Stimulated activated naive B cell treated with anti-CD40 and anti-IgM and Interleukin-4, amounts not matched to agents 10 μg/mL and 1 μg/mL and 100 μg/mL, for 72 hours (primary cell): ENCODE data around the gene MAPK8IP2.
"Not testable (repeated sequence)": the region's sequence is repeated elsewhere in the genome, so short reads cannot be mapped to it uniquely, and the experiment has no call there.

ENCODE experiments used
- ATAC-seq, 2 donors: fragments of 150-1000 bp; cut with Tn5 transposase; replicated peaks; 2 replicates each; pipeline ENCODE4 v1.10.0; 2021; ENCODE audit warnings: moderate library complexity in 1 of 2
- DNase-seq: peaks from one replicate; pipeline ENCODE4 v3.0.0; 2021
- H3K27ac Mint-ChIP-seq: one replicate; pipeline ENCODE4 v1.8.0; 2022; ENCODE audit warnings: mild to moderate bottlenecking, mixed read lengths
- H3K27me3 Mint-ChIP-seq, 2 donors: one replicate each; pipeline ENCODE4 v1.8.0; 2022; ENCODE audit warnings: mixed read lengths in 2 of 2
- H3K36me3 Mint-ChIP-seq, 2 donors: one replicate each; pipeline ENCODE4 v1.8.0; 2022; ENCODE audit warnings: mixed read lengths in 2 of 2, mild to moderate bottlenecking in 1 of 2
- H3K4me1 Mint-ChIP-seq, 2 donors: one replicate each; pipeline ENCODE4 v1.8.0; 2022; ENCODE audit warnings: mixed read lengths in 2 of 2, mild to moderate bottlenecking in 1 of 2
- H3K4me3 Mint-ChIP-seq, 2 donors: one replicate each; pipeline ENCODE4 v1.8.0; 2022; ENCODE audit warnings: mild to moderate bottlenecking in 2 of 2, mixed read lengths in 2 of 2, moderate library complexity in 1 of 2
- H3K9me3 Mint-ChIP-seq, 2 donors: one replicate each; pipeline ENCODE4 v1.8.0; 2022; ENCODE audit warnings: mixed read lengths in 2 of 2, mild to moderate bottlenecking in 1 of 2

The MAPK8IP2 gene

DNA sequence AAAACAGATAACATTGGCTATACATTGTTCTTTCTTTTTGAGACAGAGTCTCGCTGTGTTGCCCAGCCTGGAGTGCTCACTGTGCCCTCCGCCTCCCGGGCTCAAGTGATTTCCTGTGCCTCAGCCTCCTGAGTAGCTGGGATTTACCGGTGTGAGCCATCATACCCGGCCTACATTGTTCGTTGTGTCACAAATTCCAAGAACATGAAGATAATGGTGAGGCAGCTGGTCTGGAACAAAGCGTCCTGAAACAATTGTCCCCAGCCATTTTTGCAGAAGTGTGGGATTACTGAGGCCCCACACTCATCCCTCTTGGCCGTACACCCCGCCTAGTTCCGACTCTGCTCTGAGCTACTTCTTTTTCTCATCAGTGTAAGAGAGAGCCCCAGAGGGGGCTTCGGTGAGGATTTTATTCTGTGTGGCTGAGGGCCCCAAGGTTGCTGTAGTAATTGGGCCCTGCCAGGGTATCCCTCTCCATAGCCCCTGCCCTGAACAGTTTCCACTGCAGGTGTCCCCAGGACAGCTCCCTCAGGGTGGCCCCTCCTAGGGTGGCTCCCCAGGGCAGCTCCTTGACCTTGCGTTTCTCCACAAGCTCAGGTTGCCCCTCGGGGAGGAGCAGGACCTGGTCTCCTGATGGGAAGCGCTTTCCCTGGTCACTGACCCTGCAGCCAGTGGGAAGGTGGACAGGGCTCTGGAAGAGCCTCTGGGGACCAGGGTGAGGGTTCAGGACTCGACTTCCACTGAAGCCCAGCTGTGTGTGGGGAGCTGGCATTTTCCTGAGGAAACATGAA is 40.5 kb downstream of the MAPK8IP2 start:
- Mint-ChIP-seq H3K4me1 (no peaks in the 10 kb centered on the region), H3K4me3 (no peak overlapping the region)
- ATAC-seq: no peak

DNA sequence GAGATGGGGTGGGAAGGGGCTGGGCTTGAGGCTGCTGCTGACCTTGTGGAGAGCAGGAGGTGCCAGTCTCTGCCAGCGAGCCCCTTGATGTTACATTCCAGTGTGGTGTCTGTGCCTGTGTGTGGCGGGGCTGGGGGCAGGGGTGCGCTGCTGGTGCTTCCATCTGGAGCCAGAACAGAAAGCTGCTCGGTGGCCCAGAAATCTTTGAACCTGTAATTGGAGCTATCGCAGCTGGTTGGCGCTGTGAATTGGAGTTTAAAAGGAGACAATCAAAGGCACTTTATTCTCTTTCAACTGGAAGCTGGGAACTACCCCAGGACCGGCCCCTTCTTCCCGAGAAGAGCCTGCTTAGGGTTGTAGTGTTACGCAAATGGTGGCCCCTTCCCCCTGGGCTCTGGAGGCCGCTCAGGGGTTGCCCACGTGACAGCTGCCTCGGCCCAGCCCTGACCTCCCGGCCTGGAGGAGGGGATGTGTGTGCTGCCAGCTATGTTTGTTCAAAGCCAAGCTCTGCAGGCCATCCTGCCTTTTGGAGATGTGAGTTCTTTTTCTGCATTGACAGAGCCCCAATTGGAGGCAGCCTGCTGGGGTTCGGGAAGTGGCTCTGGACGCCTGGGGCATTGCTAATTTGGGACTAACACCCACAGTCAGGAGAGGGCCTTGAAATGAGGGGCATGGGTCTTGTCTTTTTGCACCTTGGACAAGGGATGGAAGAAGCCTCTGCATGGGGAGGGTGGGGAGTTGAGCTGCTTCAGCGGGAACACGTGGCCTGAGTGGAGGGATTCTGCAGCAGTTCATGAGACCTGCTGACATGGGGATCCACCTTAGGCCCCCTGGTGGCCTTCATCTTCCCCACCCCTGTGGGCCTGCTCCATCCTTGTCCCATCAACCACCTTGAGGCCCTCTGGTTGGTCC is 41.4 kb downstream of the MAPK8IP2 start:
- peaks cover 16 to 35% of the 10 kb centered on the region in 2 donors for H3K27me3 Mint-ChIP-seq
- H3K36me3 Mint-ChIP-seq: no peaks in the 10 kb centered on the region
- H3K4me1 Mint-ChIP-seq: no peaks in the 10 kb centered on the region
- no peak overlapping the region for H3K4me3 Mint-ChIP-seq
- H3K9me3 Mint-ChIP-seq: no peaks in the 10 kb centered on the region
- no peak overlapping the region for H3K27ac Mint-ChIP-seq
- DNase-seq (no peak), ATAC-seq (no peak)

More for the DNA sequence above, 40.5 kb downstream of the MAPK8IP2 start:
- no peak for DNase-seq
- Mint-ChIP-seq H3K27ac (no peak overlapping the region), H3K9me3 (no peaks in the 10 kb centered on the region), H3K27me3 (peaks cover 12 to 31% of the 10 kb centered on the region in 2 donors), H3K36me3 (peaks cover 0 to under 1% of the 10 kb centered on the region in 2 donors)

DNA sequence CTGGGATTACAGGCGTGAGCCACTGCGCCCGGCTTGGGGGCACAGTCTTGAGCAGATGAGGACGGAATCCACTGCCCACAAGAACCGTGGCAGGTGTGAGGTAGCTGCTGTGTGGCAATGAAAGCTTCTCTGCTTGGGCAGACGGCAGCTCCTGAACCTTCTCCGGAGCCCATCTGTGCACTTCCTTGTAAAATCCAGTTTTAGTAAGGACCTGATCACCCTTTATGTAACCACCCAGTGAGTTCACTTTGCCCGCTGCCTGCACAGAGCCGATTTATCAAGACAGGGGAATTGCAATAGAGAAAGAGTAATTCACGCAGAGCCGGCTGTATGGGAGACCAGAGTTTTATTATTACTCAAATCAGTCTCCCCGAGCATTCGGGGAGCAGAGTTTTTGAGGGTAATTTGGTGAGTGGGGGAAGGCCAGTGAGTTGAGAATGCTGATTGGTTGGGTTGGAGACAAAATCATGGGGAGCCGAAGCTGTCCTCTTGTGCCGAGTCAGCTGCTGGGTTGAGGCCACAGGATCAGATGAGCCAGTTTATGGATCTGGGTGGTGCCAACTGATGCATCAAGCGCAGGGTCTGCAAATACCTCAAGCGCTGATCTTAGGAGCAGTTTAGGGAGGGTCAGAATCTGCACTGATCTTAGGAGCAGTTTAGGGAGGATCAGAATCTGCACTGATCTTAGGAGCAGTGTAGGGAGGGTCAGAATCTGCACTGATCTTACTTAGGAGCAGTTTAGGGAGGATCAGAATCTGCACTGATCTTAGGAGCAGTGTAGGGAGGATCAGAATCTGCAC is 42.6 kb downstream of the MAPK8IP2 start:
- not testable (repeated sequence) for H3K27ac Mint-ChIP-seq, H3K4me3 Mint-ChIP-seq, ATAC-seq, DNase-seq, H3K36me3 Mint-ChIP-seq, H3K9me3 Mint-ChIP-seq, H3K4me1 Mint-ChIP-seq
- peaks cover 16 to 36% of the 10 kb centered on the region in 2 donors for H3K27me3 Mint-ChIP-seq

DNA sequence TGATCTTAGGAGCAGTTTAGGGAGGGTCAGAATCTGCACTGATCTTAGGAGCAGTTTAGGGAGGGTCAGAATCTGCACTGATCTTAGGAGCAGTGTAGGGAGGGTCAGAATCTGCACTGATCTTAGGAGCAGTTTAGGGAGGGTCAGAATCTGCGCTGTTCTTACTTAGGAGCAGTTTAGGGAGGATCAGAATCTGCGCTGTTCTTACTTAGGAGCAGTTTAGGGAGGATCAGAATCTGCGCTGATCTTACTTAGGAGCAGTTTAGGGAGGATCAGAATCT is 43.2 kb downstream of the MAPK8IP2 start:
- DNase-seq, ATAC-seq, H3K4me1 Mint-ChIP-seq, H3K27ac Mint-ChIP-seq, H3K9me3 Mint-ChIP-seq, H3K36me3 Mint-ChIP-seq, H3K4me3 Mint-ChIP-seq: not testable (repeated sequence)
- H3K27me3 Mint-ChIP-seq: peaks cover 16 to 36% of the 10 kb centered on the region in 2 donors

DNA sequence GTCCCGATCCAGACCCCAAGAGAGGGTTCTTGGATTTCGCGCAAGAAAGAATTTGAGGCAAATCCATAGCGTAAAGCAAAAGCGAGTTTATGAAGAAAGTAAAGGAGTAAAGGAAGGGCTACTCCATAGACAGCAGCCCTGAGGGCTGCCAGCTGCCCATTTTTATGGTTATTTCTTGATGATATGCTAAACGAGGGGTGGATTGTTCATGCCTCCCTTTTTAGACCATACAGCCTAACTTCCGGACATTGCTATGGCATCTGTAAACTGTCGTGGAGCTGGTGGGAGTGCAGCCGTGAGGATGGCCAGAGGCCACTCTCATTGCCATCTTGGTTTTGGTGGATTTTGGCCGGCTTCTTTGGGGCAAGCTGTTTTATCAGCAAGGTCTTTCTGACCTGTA is 52.7 kb downstream of the MAPK8IP2 start:
- Mint-ChIP-seq H3K27me3 (peaks cover 13 to 23% of the 10 kb centered on the region in 2 donors), H3K9me3 (peaks cover 3% of the 10 kb centered on the region in 2 donors), H3K27ac (peak overlapping the region; percentile 56), H3K4me1 (no peaks in the 10 kb centered on the region), H3K36me3 (peaks cover 0 to 2% of the 10 kb centered on the region in 2 donors), H3K4me3 (no peak overlapping the region)
- DNase-seq (no peak), ATAC-seq (no peak)

DNA sequence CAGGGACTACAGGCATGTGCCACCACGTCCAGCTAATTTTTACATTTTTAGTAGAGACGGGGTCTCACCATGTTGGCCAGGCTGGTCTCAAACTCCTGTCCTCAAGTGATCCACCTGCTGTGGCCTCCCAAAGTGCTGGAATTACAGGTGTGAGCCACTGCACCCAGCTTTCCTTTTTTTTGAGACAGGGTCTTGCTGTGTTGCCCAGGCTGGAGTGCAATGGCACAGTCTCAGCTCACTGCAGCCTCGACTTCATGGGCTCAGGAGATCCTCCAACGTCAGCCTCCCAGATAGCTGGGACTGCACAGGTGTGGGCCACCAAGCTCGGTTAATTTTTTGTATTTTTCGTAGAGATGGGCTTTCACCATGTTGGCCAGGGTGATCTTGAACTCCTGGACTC is 54.1 kb downstream of the MAPK8IP2 start:
- not testable (repeated sequence) for H3K9me3 Mint-ChIP-seq, H3K36me3 Mint-ChIP-seq, H3K4me3 Mint-ChIP-seq, ATAC-seq, H3K27ac Mint-ChIP-seq, DNase-seq, H3K4me1 Mint-ChIP-seq
- H3K27me3 Mint-ChIP-seq: peaks cover 13 to 27% of the 10 kb centered on the region in 2 donors

DNA sequence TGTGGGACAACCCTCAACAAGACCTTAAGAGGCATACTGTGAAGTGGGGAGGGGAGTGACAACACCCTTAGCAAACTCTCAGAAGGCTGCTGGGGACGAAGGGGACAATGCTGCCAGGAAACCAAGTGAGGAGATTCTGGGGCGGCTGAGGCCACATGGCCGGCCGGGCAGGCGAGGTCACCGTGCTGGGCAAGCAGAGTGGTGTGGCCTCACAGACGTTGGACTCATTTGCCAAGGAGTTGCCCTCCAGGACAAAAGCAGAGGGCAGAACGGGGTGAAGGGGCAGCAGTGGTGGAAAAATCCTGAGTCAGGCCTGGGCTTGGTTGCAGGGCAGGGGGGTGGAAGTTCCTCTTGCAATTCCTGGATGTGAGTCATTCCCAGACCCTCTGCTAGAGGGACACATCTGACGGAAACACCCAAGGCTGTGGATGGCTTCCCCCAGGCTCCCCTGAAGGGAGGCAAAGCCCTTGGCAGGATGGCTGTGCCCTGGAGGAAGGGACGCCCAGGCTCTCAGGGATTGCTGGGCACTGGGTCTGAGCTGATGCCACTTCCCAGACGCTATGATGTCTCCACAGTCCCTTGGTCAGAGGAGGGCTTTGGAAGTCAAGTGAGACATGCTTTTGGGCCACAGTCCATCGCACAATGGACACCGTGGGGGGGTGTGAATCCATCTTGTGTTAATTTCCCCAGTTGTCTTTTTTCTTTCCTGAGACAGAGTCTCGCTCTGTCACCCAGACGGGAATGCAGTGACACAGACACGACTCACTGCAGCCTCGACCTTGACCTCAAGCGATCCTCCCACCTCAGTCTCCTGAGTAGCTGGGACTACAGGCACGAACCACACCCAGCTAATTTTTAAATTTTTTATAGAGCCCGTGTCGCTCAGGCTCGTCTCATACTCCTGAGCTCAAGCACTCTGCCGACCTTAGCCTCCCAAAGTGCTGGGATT is 55.8 kb downstream of the MAPK8IP2 start:
- H3K27ac Mint-ChIP-seq: no peak overlapping the region
- DNase-seq (no peak), ATAC-seq (no peak)
- H3K9me3 Mint-ChIP-seq: no peaks in the 10 kb centered on the region
- no peaks in the 10 kb centered on the region for H3K4me1 Mint-ChIP-seq
- no peak overlapping the region for H3K4me3 Mint-ChIP-seq
- no peaks in the 10 kb centered on the region for H3K36me3 Mint-ChIP-seq
- H3K27me3 Mint-ChIP-seq: peaks cover 17 to 30% of the 10 kb centered on the region in 2 donors

DNA sequence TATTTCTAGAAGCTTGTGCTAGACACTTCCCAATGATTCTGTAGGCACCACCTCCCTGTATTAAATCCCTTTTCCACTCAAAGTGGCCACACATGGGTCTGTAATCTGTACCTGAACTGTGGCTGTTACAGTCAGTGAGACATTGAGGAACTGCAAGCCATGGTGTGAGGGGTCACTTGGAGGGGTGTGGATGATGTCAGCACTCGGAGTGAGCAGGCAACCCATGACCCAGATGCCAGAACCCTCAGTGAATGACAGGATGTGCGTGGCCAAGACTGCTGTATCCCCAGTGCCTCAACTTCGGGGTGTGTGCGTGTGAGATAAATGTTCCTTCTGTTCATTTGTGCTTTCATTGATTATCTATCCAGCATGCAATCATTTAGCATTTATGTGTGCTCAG is 57.3 kb downstream of the MAPK8IP2 start:
- Mint-ChIP-seq H3K9me3 (no peaks in the 10 kb centered on the region), H3K36me3 (no peaks in the 10 kb centered on the region), H3K4me3 (no peak overlapping the region), H3K27ac (no peak overlapping the region), H3K4me1 (no peaks in the 10 kb centered on the region), H3K27me3 (peaks cover 13 to 28% of the 10 kb centered on the region in 2 donors)
- DNase-seq (no peak), ATAC-seq (no peak)

DNA sequence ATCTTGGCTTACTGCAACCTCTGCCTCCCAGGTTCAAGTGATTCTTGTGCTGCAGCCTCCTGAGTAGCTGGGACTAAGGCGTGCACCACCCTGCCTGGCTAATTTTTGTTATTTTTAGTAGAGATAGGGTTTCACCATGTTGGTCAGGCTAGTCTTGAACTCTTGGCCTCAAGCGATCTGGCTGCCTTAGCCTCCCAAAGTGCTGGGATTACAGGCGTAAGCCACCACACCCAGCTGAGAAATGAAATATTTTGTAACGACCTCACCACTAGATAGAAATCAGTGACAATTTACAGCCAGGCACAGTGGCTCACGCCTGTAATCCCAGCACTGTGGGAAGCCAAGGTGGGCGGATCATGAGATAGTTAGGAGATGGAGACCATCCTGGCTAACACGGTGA is 59.1 kb downstream of the MAPK8IP2 start:
- H3K36me3 Mint-ChIP-seq, H3K4me1 Mint-ChIP-seq, H3K4me3 Mint-ChIP-seq, DNase-seq, ATAC-seq, H3K27ac Mint-ChIP-seq, H3K9me3 Mint-ChIP-seq: not testable (repeated sequence)
- H3K27me3 Mint-ChIP-seq: peaks cover 13 to 25% of the 10 kb centered on the region in 2 donors

DNA sequence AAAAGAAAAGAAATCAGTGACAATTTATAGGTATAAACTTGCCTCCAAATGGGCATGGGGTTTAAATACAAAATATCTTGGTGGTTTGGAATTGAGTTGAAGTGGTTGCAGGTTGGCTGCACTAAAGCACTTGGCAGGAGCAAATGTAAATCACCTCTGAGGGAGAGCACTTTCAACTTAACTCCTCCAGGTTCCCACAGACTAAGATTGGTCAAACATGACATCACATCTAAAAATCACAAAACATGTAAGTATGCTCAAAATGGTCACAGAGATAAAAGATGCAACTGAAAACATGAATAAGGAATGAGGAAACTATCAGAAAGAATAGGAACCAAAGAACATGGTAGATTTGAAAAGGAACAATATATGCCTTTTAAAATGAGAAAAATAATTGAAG is 59.7 kb downstream of the MAPK8IP2 start:
- Mint-ChIP-seq H3K36me3 (no peaks in the 10 kb centered on the region), H3K27me3 (peaks cover 13 to 24% of the 10 kb centered on the region in 2 donors), H3K9me3 (no peaks in the 10 kb centered on the region), H3K4me3 (no peak overlapping the region), H3K4me1 (no peaks in the 10 kb centered on the region), H3K27ac (no peak overlapping the region)
- DNase-seq: no peak
- ATAC-seq: no peak
